Body of pancreas (tissue), 4 donors: ENCODE measurements around the gene RCC2. TPM values are rescaled to one million over a fixed set of nuclear protein-coding genes. Genes with fewer than 3 reads are reported as not detected.

Source experiments
- ATAC-seq: fragments of 150-250 bp; one replicate; pipeline ENCODE4 v1.9.1; 2016
- DNase-seq, 4 donors: peaks; one replicate each; pipeline ENCODE4 v3.0.0-alpha.2; 2019
- H3K27ac ChIP-seq, 4 donors: fragments of 200-600 bp; sonication (generic); 1 replicate in 3 of 4; 2 replicates in 1 of 4; pipeline versions ENCODE4 v1.5.1 to v1.6.1; 2016 to 2019; ENCODE audit warnings: mild to moderate bottlenecking in 1 of 4, mixed read lengths in 1 of 4, moderate library complexity in 1 of 4
- H3K27me3 ChIP-seq, 2 donors: fragments of 200-600 bp; sonication (generic); one replicate each; pipeline ENCODE4 v1.6.0; 2016; ENCODE audit warnings: mild to moderate bottlenecking in 1 of 2
- H3K36me3 ChIP-seq, 2 donors: fragments of 200-600 bp; sonication (generic); replicated peaks in 1 of 2; 2 replicates each; pipeline ENCODE4 v1.5.1; 2016; ENCODE audit warnings: low read depth in 2 of 2; ENCODE audit not compliant: insufficient read depth in 1 of 2
- H3K4me1 ChIP-seq: fragments of 200-600 bp; sonication (generic); one replicate; pipeline ENCODE4 v1.6.0; 2016
- H3K4me3 ChIP-seq, 2 donors: fragments of 200-600 bp; sonication (generic); 1 replicate in 1 of 2; 2 replicates in 1 of 2; pipeline ENCODE4 v1.5.1; 2016 to 2019
- H3K9me3 ChIP-seq, 3 donors: fragments of 200-600 bp; sonication (generic); 1 replicate in 2 of 3; 2 replicates in 1 of 3; pipeline ENCODE4 v1.5.1; 2016
- POLR2A ChIP-seq, 3 donors: fragments of 450-650 bp; IDR thresholded peaks; one replicate each; pipeline ENCODE4 v1.6.1; 2016; ENCODE audit warnings: antibody characterized with exemption in 3 of 3, mild to moderate bottlenecking in 2 of 3
- WGBS, 2 donors: methylation state at CpG; one replicate each; pipeline ENCODE4 v1.1.5; 2017; 5-methylcytosine and 5-hydroxymethylcytosine counted together
- intact Hi-C: fragments of 100-400 bp; cut with DNase I; formaldehyde crosslinking; loops from one replicate; pipeline ENCODE4 v1.15.1; 2023
- total RNA-seq, 2 donors: library from RNA; depleted of rRNA; stranded (reverse); fragments of >200 nt; gene quantifications; one replicate each; pipeline ENCODE4 v1.1.0, GENCODE V29; 2016
- TF ChIP-seq, protein P1 (sequence below), 7 experiments: fragments of 450-650 bp in 4 of 7; fragments of 200-600 bp in 3 of 7; sonication (generic) in 3 of 7; IDR thresholded peaks; one replicate each; pipeline ENCODE4 v1.5.1; 2016 to 2019; ENCODE audit warnings: antibody characterized with exemption in 7 of 7

RCC2 gene
- total RNA-seq, 2 donors from 2014 or later, result 19.2 to 34.3 TPM

GRCh38 chr1:17436380-17437174 is 2.9 kb downstream of the RCC2 start:
- WGBS, 2 donors, result 45 to 46% methylated on average over 13 of the region's 13 CpGs
- intact Hi-C loops, result no loop called here

DNA sequence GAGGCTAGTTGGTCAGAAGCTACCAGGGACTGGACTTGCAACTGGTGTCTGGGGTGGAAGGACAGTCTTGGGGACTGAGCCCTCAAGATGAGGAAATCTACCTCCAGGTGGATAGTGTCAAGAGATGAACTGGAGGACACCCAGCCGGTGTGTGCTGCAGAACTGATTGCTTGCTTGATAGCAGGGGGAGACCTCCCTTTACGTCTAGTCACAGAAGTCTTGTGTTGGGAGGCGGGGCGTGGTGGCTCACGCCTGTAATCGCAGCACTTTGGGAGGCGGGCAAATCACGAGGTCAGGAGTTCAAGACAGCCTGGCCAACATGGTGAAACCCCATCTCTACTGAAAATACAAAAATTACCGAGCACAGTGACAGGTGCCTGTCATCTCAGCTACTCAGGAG is 4.9 kb downstream of the RCC2 start:
- Histone ChIP-seq H3K27ac (no peak overlapping the region), H3K36me3 (no peaks in the 10 kb centered on the region), H3K27me3 (no peaks in the 10 kb centered on the region), H3K4me1 (peaks cover 16% of the 10 kb centered on the region), H3K9me3 (no peaks in the 10 kb centered on the region), H3K4me3 (no peak overlapping the region)
- ATAC-seq, result no peak
- no peak for DNase-seq
- intact Hi-C loops, result no loop called here
- WGBS, 2 donors, result 82 to 83% methylated on average over 9 of the region's 9 CpGs
- TF ChIP-seq POLR2A (IDR thresholded peaks at IDR 0.05), result no peak
- TF ChIP-seq, protein P1, sequence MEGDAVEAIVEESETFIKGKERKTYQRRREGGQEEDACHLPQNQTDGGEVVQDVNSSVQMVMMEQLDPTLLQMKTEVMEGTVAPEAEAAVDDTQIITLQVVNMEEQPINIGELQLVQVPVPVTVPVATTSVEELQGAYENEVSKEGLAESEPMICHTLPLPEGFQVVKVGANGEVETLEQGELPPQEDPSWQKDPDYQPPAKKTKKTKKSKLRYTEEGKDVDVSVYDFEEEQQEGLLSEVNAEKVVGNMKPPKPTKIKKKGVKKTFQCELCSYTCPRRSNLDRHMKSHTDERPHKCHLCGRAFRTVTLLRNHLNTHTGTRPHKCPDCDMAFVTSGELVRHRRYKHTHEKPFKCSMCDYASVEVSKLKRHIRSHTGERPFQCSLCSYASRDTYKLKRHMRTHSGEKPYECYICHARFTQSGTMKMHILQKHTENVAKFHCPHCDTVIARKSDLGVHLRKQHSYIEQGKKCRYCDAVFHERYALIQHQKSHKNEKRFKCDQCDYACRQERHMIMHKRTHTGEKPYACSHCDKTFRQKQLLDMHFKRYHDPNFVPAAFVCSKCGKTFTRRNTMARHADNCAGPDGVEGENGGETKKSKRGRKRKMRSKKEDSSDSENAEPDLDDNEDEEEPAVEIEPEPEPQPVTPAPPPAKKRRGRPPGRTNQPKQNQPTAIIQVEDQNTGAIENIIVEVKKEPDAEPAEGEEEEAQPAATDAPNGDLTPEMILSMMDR (IDR thresholded peaks at IDR 0.05), result no peak

More at GRCh38 chr1:17436380-17437174, 2.9 kb downstream of the RCC2 start:
- H3K36me3 ChIP-seq, result no peaks in the 10 kb centered on the region
- ATAC-seq (no peak), DNase-seq (no peak)
- TF ChIP-seq POLR2A (IDR thresholded peaks at IDR 0.05), result no peak
- TF ChIP-seq, protein P1 (IDR thresholded peaks at IDR 0.05), result no peak
- no peaks in the 10 kb centered on the region for H3K9me3 ChIP-seq
- H3K27me3 ChIP-seq, result no peaks in the 10 kb centered on the region
- no peak overlapping the region for H3K4me3 ChIP-seq
- peaks cover 23% of the 10 kb centered on the region for H3K4me1 ChIP-seq
- H3K27ac ChIP-seq, result peak overlapping the region in 2 of 4 donors; percentile 36 to 42

- Histone ChIP-seq H3K36me3 (no peaks in the 10 kb centered on the region), H3K4me1 (peaks cover 16% of the 10 kb centered on the region), H3K27me3 (no peaks in the 10 kb centered on the region), H3K9me3 (no peaks in the 10 kb centered on the region), H3K4me3 (no peak overlapping the region), H3K27ac (no peak overlapping the region)
- intact Hi-C loops, result no loop called here
- ATAC-seq, result no peak
- no peak for TF ChIP-seq POLR2A (IDR thresholded peaks at IDR 0.05)
- TF ChIP-seq, protein P1 (IDR thresholded peaks at IDR 0.05), result no peak
- 84 to 89% methylated on average over 3 of the region's 3 CpGs for WGBS, 2 donors
- DNase-seq, result no peak
Observed at GRCh38 chr1:17434016-17434415, 5.5 kb downstream of the RCC2 start.

DNA sequence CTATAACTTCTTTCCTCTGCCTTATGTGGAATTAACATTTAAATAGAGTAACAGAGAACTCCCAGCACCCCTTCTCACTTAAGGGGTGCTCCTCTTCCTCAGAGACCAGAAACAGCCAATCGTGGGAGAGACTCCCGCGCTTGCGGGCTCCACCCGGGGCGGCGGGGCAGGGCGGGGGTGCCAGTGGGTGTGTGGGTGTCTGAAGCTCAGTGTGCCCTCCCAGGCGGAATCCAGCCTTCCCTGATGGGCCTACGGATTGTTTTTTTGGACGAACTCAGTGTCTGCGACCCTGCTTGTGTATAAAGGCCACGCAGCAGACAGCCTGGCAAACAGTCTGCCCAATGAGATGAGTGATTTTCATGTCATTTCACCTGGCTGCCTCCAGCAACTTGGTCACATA is 6.2 kb downstream of the RCC2 start:
- Histone ChIP-seq H3K9me3 (no peaks in the 10 kb centered on the region), H3K36me3 (no peaks in the 10 kb centered on the region), H3K27me3 (no peaks in the 10 kb centered on the region), H3K4me3 (no peak overlapping the region), H3K4me1 (peaks cover 22% of the 10 kb centered on the region), H3K27ac (no peak overlapping the region)
- TF ChIP-seq POLR2A (IDR thresholded peaks at IDR 0.05), result no peak
- TF ChIP-seq, protein P1 (IDR thresholded peaks at IDR 0.05), result no peak
- intact Hi-C loops, result no loop called here
- ATAC-seq, result no peak
- WGBS, 2 donors, result 94 to 95% methylated on average over 7 to 12 of the region's 13 CpGs
- no peak for DNase-seq

DNA sequence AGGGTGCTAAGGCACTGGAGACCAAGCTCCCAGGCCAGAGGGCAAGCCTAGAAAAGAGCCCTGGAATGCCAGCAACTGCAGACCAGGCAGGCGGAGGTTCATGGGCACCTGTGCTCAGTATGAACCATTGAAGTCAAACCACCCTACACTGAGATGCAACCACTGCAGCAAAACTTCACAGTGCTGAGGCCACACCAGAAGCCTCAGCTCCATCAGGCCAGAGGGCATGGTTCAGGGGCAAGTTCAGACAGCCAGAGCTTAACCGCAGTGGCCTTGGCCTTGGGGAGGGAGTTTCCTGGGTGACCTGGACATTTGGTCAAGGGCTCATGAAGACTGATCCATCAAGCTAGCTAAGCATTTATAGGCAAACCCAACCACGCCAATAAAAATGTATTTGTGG is 7.1 kb downstream of the RCC2 start:
- ATAC-seq (no peak), DNase-seq (no peak)
- Histone ChIP-seq H3K36me3 (peaks cover 0 to 2% of the 10 kb centered on the region in 2 donors), H3K27me3 (no peaks in the 10 kb centered on the region), H3K27ac (peak overlapping the region in 1 of 4 donors; percentile 31), H3K9me3 (no peaks in the 10 kb centered on the region), H3K4me1 (peaks cover 28% of the 10 kb centered on the region), H3K4me3 (no peak overlapping the region)
- TF ChIP-seq POLR2A (IDR thresholded peaks at IDR 0.05), result no peak
- TF ChIP-seq, protein P1 (IDR thresholded peaks at IDR 0.05), result no peak
- 88 to 100% methylated on average over 2 to 3 of the region's 3 CpGs for WGBS, 2 donors
- intact Hi-C loops, result no loop called here
